Astrocyte (in vitro differentiated cells and primary cell): ENCODE data around the gene SHBG.

Experiments
- CTCF ChIP-seq: IDR thresholded peaks from 2 replicates; pipeline ENCODE4 v1.5.1; 2011; ENCODE audit warnings: low read depth, mild to moderate bottlenecking, inconsistent platforms, low read length, moderate library complexity; ENCODE audit not compliant: insufficient read depth
- EZH2 ChIP-seq: IDR thresholded peaks from 2 replicates; pipeline ENCODE4 v1.6.1; 2012; ENCODE audit warnings: mild to moderate bottlenecking, low read length, inconsistent platforms; ENCODE audit not compliant: insufficient read depth

- TF ChIP-seq CTCF (no peak), EZH2 (no peak)
Measured at GRCh38 chr17:7611635-7612293, 18.2 kb upstream of the SHBG start.
